HG03378 (cell line): ENCODE measurements around the gene MFAP1.
A peak's percentile ranks its signal among the peaks of the same experiment; 100 is the strongest.

Source experiments
- ATAC-seq: cut with Tn5 transposase; IDR thresholded peaks from one replicate; pipeline ENCODE4 v1.9.1; 2021; ENCODE audit warnings: mild to moderate bottlenecking, moderate library complexity; ENCODE audit not compliant: unreplicated experiment

The MFAP1 gene

DNA sequence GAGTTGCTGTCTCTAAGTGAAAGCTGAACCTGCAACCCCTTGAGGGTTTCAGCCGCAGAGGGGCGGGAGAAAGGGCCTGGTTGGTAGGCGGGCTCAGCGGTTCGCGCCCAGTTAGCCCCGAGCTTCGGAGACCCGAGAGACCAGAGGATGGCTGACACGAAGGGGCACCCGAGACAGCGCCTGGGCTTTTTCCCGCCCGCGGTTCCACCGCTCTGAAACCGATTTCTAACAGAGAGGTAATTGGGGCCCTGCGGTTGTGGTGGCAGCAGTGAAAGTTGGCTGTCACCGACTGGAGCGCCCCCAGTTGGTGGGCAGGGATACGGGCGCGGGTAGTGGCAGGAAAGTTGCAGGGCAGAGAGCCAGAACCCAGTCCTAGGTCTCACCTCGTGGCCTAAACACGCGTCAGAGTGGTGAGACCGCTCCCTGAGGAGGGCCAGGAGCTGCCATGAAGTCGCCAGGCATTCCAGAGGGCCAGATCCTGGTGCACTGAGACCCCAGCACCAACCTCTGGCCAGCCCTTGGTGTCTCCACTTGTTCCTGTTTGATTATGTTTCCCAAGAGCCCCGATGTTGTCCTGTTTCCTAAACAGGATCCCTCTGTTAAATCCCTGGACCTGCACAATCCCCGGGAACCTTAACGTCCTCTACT lies 47.1 kb downstream of the MFAP1 start:
- peak; percentile 46 for ATAC-seq

DNA sequence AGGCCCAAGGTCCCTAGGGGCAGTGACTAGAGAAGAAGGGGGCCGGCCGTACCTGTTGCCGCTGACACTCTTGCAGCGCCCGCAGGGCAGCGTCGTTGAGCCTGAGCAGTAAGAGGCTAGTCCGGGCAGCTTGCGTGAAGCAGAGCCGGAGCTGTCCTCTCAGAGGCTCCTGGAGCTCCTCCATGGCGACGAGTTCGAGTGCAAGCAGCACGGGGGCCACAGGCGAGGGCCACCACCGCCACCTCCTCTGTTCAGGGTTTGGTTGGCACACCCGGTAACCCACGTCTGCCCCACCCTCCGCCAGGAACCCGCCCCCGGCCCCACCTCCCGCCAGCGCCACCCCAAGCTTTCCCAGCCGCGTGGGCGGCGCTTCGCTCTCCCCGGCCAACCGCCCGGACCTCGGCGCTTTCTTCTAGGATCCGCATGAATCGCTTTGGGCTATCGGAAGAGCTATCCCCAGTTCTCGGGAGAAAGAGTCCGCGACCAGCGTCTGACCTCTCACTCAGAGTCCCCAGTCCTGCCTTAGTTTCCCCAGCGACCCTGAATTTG lies 47.7 kb downstream of the MFAP1 start, which contains the start of gene ELL3:
ELL3 (minus strand) TSS at position 249 of the 549 bp plus-strand sequence; CDS start at position 184, 65 bp downstream.
- peak; percentile 19 for ATAC-seq

DNA sequence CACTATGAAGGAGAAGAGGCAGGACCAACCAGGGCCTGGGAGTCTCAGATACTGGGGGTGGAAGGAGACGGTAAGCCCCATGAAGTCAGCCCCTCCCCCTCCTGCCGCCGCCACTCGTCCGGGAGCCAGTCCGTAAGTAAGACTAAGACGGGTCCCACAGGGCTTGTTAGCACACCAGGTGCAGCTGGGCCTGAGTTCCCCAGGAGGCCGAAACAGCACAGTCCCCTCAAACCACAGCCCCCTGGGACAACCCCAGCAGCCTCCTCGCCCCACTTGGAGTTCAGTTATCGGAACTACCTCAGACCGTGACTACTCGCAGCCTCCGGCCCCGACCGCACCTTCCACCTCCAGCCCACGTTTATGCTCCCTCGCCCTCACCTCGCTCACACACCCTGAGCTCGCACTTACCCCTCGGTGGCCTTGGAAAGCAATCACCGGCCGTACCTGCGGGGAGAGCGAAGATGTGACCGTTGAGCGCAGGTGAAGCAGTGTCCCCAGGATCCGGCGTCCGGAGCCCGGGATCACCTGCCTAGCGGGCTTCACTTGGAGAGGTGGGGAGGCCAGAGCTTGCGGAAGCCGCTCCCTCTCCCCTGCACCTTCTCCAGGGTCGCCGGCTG lies 48.3 kb downstream of the MFAP1 start:
- ATAC-seq = peak; percentile 60

GRCh38 chr15:43775411-43775965 lies 49.0 kb downstream of the MFAP1 start:
- ATAC-seq = no peak

- no peak for ATAC-seq
These were observed 50.4 kb downstream of the MFAP1 start for GRCh38 chr15:43774062-43774461.

- ATAC-seq = no peak
These were observed 51.9 kb downstream of the MFAP1 start for GRCh38 chr15:43772624-43773023.

DNA sequence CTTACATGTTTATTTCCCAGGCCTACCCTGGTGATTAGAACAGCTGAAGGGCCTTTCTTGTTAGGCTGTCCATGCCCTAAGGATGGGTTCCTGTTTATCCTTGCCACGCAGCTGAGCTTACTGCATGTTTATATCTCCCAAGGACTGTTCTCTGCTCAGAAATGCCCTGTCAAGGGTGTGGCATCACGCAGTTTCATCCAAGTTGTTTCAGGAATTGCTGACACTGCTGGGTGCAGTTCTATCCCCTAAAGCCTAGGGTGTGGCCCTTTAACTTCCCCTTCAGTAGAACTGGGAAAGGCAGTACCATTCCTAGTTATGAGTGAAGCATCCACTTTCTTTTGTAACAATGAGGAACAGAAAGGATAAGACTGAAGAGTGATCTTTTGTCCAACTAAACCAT lies 52.7 kb downstream of the MFAP1 start:
- ATAC-seq = no peak

GRCh38 chr15:43769584-43770228 lies 54.8 kb downstream of the MFAP1 start:
- ATAC-seq = no peak

DNA sequence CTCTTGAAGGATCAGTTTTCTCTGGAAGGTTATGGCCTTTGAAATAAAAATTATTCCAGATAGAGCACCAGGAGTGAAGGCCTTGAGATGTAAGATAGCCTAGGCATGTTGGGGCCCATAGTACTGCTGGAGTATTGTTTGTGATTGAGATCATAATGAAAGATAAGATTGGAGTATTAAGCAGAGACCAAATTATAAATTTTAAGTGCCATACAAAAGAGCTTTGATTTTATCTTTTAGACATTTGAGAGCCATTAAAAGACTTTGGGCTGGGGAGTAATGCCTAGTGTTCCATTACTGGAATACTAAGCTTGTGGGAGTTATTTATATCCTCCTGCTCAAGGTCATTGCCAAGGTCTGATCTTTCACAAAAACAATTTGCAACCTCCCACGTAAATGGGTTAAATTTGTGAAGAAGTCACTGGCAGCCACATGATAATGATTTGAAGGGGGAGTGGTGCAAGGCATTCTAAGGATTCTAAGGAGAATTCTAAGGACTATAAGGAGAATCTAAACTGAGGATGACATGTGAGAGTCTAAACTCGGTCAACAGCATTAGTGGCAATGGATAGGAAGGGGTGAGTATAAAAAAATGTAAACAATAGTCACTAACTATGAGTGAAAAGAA lies 60.6 kb downstream of the MFAP1 start:
- ATAC-seq = no peak

DNA sequence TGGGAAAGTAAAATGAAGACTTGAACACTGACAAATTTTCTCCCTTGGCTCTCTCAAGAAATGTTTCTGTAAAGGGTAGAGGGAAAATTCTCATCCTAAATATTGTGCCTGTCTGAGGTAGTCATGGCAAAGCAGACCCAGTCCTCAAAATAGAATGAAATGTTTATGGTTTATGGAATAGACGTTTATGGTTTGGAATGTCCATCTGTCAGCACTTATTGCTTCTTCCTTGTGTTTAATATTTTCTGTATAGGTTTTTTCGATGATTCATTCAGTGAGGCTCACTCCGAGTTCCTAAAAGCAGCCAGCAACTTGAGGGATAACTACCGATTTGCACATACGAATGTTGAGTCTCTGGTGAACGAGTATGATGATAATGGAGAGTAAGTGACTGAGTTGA lies 61.7 kb downstream of the MFAP1 start:
- ATAC-seq = no peak
